Measurements from ENCODE around the gene FAM181B. TPM values are rescaled to one million over a fixed set of nuclear protein-coding genes. Genes with fewer than 3 reads are reported as not detected.

Gene FAM181B
- total and polyA plus RNA-seq, 2 donors (not counting 3 experiments of a cell fraction or from before 2014, with no cell fraction given), result not detected

DNA sequence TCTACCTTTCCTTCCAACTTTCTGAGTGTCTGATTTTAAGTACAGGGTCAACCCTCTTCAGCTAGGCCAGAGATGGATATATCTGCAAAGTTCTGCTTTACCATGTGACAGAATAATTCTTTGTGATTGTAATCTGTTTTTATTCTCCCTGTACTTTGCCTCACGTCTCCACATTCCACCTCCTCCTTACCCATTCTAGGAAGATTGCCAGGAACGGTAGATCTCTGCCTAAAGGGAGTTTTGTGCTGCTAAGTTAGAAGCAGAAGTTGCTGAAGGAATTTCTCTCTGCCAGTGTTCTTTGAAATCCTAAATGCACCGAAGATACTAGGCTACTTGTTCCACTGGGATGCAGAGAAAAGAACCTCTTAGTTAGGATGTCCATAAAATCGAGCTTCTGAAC, 20.7 kb upstream of the FAM181B start:
- DNase-seq (ENCODE audit: low read depth, low spot score) (no peak), FAIRE-seq (no peak)
- POLR2A ChIA-PET, result no interaction called here
- Histone ChIP-seq H3K27me3 (ENCODE audit: control insufficient read depth in 2 of 2, insufficient read depth in 2 of 2, low read length in 2 of 2) (peaks cover 16 to 32% of the 10 kb centered on the region in 2 experiments), H3K4me1 (ENCODE audit: control insufficient read depth, extremely low read depth, insufficient read depth, low read length) (no peaks in the 10 kb centered on the region), H3K9ac (replicated peaks; ENCODE audit: extremely low read depth, insufficient read depth, low read length) (no peak overlapping the region), H3K27ac (ENCODE audit: insufficient read depth, low read depth, low read length) (no peak overlapping the region), H2AFZ (ENCODE audit: low read depth, low read length) (no peak overlapping the region), H3K36me3 (ENCODE audit: control insufficient read depth in 2 of 2, extremely low read depth in 1 of 2, insufficient read depth in 2 of 2, low read length in 2 of 2) (no peaks in the 10 kb centered on the region), H3K9me1 (replicated peaks; ENCODE audit: control insufficient read depth, extremely low read depth, insufficient read depth, low read length) (no peaks in the 10 kb centered on the region), H3K79me2 (ENCODE audit: control insufficient read depth, insufficient read depth, low read length) (no peaks in the 10 kb centered on the region), H3K4me2 (ENCODE audit: insufficient read depth, low read length) (no peak overlapping the region), H3K9me3 (replicated peaks; ENCODE audit: control insufficient read depth, insufficient read depth, low read length) (no peaks in the 10 kb centered on the region), H4K20me1 (replicated peaks; ENCODE audit: control insufficient read depth, extremely low read depth, insufficient read depth, low read length) (no peaks in the 10 kb centered on the region), H3K4me3 (replicated peaks in 1 of 3; ENCODE audit: insufficient read depth in 1 of 3, low read depth in 1 of 3, low read length in 3 of 3) (no peak overlapping the region)
- BruUV-seq (replicated peaks), result no TSS peak
- CTCF ChIA-PET, result interaction anchor here (1.2 kb wide), 1 partner anchor 113 kb away, joined by 3 read pairs; no protein-coding TSS in a partner anchor
- intact Hi-C loops (cut with micrococcal nuclease) (no loop called here), dilution Hi-C loops (cut with MboI; ENCODE audit: extremely low pct_ligation_motif_present, low sequenced_read_pairs) (no loop called here)
- TF ChIP-seq JUN (IDR thresholded peaks at IDR 0.05; ENCODE audit: borderline replicate concordance, insufficient read depth, insufficient read length, low read depth) (no peak), EZH2 (IDR thresholded peaks at IDR 0.05; ENCODE audit: borderline replicate concordance, low read depth, low read length, severe bottlenecking) (no peak), FOS (IDR thresholded peaks at IDR 0.05; ENCODE audit: borderline replicate concordance, insufficient read depth, low read length) (no peak), POLR2AphosphoS5 (IDR thresholded peaks at IDR 0.05; ENCODE audit: insufficient read depth, low read depth, low read length) (no peak), MYC (IDR thresholded peaks at IDR 0.05; ENCODE audit: low read depth, low read length) (no peak), POLR2A (IDR thresholded peaks at IDR 0.05; ENCODE audit: low read depth, low read length) (no peak), GATA2 (IDR thresholded peaks at IDR 0.05; ENCODE audit: insufficient read depth, insufficient read length, low read depth, low read length) (no peak)
- TF ChIP-seq, protein P1, sequence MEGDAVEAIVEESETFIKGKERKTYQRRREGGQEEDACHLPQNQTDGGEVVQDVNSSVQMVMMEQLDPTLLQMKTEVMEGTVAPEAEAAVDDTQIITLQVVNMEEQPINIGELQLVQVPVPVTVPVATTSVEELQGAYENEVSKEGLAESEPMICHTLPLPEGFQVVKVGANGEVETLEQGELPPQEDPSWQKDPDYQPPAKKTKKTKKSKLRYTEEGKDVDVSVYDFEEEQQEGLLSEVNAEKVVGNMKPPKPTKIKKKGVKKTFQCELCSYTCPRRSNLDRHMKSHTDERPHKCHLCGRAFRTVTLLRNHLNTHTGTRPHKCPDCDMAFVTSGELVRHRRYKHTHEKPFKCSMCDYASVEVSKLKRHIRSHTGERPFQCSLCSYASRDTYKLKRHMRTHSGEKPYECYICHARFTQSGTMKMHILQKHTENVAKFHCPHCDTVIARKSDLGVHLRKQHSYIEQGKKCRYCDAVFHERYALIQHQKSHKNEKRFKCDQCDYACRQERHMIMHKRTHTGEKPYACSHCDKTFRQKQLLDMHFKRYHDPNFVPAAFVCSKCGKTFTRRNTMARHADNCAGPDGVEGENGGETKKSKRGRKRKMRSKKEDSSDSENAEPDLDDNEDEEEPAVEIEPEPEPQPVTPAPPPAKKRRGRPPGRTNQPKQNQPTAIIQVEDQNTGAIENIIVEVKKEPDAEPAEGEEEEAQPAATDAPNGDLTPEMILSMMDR (IDR thresholded peaks at IDR 0.05; ENCODE audit: extremely low read depth in 1 of 2, insufficient read depth in 1 of 2, low read depth in 1 of 2, low read length in 2 of 2), result no peak
- TF ChIP-seq, protein P2, sequence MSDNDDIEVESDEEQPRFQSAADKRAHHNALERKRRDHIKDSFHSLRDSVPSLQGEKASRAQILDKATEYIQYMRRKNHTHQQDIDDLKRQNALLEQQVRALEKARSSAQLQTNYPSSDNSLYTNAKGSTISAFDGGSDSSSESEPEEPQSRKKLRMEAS (IDR thresholded peaks at IDR 0.05; ENCODE audit: insufficient read depth, insufficient read length), result no peak
